HT-29 (cell line): ENCODE measurements around the gene RPL28. TPM values are rescaled to one million over a fixed set of nuclear protein-coding genes. Genes with fewer than 3 reads are reported as not detected.
A peak's percentile ranks its signal among the peaks of the same experiment; 100 is the strongest.

ENCODE experiments used
- DNase-seq: peaks from one replicate; pipeline ENCODE4 v3.0.0-alpha.2; 2015; ENCODE audit warnings: low spot score
- total RNA-seq: library from RNA; depleted of rRNA; stranded (reverse); fragments of >200 nt; shearing (Covaris generic); gene quantifications from 2 replicates; pipeline ENCODE4 v1.2.3, GENCODE V29; 2014

Gene RPL28
- total RNA-seq, 1 experiment from 2014 or later: 1,134 TPM

GRCh38 chr19:55423225-55424005, 37.7 kb downstream of the RPL28 start:
- no peak for DNase-seq

GRCh38 chr19:55424518-55424917, 38.8 kb downstream of the RPL28 start:
- no peak for DNase-seq

GRCh38 chr19:55426042-55426441, 40.3 kb downstream of the RPL28 start:
- DNase-seq: no peak

GRCh38 chr19:55431183-55431582, 45.5 kb downstream of the RPL28 start:
- no peak for DNase-seq

GRCh38 chr19:55432241-55432959, 46.7 kb downstream of the RPL28 start:
- no peak for DNase-seq

GRCh38 chr19:55433292-55433691, 47.6 kb downstream of the RPL28 start:
- no peak for DNase-seq

GRCh38 chr19:55434356-55434919, 48.7 kb downstream of the RPL28 start:
- no peak for DNase-seq

- no peak for DNase-seq
Observed at GRCh38 chr19:55435020-55435419, 49.3 kb downstream of the RPL28 start.

GRCh38 chr19:55436847-55437246, 51.1 kb downstream of the RPL28 start:
- no peak for DNase-seq

GRCh38 chr19:55437410-55437809, 51.7 kb downstream of the RPL28 start:
- DNase-seq: peak; percentile 92

- no peak for DNase-seq
Observed at GRCh38 chr19:55439052-55439451, 53.3 kb downstream of the RPL28 start.

GRCh38 chr19:55440411-55441105, 54.8 kb downstream of the RPL28 start:
- DNase-seq: no peak

GRCh38 chr19:55441319-55441691, 55.6 kb downstream of the RPL28 start:
- DNase-seq: no peak

- no peak for DNase-seq
Observed at GRCh38 chr19:55441692-55442321, 56.1 kb downstream of the RPL28 start.

GRCh38 chr19:55442372-55442961, 56.7 kb downstream of the RPL28 start:
- no peak for DNase-seq

GRCh38 chr19:55443045-55443823, 57.5 kb downstream of the RPL28 start, which contains the start of gene SHISA7:
Gene SHISA7, minus strand, starts transcription at chr19:55443300. Its CDS starts 437 bp downstream, at chr19:55442863.
- DNase-seq: no peak

- no peak for DNase-seq
Observed at GRCh38 chr19:55443824-55444480, 58.2 kb downstream of the RPL28 start.

GRCh38 chr19:55444646-55445045, 58.9 kb downstream of the RPL28 start:
- no peak for DNase-seq

- no peak for DNase-seq
Observed at GRCh38 chr19:55446060-55446459, 60.3 kb downstream of the RPL28 start.
